Adrenal gland (tissue), 5 donors: ENCODE results near the gene C1orf105.

Experiments
- POLR2A ChIP-seq, 2 donors: fragments of 450-650 bp; IDR thresholded peaks; one replicate each; pipeline ENCODE4 v1.6.1; 2017; ENCODE audit warnings: antibody characterized with exemption in 2 of 2, mild to moderate bottlenecking in 2 of 2, moderate library complexity in 1 of 2
- TF ChIP-seq, protein P1 (sequence below), 6 experiments: fragments of 450-650 bp in 4 of 6; fragments of 200-600 bp in 2 of 6; sonication (generic) in 1 of 6; IDR thresholded peaks; 1 replicate in 5 of 6; 2 replicates in 1 of 6; pipeline versions ENCODE4 v1.5.1 to v1.8.0; 2016 to 2021; ENCODE audit warnings: antibody characterized with exemption in 6 of 6, mild to moderate bottlenecking in 2 of 6, moderate library complexity in 1 of 6
- donor health status: DM: no; HTN: no; CAD: no.

DNA sequence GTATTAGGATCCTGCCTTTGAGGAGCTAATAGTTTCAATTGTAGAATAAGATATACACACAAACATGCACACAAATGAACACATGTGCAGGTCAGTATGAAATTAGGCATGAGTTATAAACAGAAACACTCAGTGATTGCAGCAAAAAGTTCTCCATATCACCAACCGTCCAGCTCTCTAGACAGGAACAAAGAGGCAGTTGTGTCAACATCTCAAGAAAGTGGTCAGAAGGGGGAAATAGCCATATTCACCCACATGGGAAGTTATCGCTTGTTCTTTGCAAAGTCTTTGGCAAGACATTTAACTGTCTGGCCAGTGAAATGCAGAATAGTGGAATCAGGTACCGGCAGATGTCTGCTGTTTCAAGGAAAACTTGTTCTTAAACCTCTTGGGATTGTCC is 52.8 kb downstream of the C1orf105 start:
- no peak for TF ChIP-seq POLR2A (IDR thresholded peaks at IDR 0.05)
- TF ChIP-seq, protein P1, sequence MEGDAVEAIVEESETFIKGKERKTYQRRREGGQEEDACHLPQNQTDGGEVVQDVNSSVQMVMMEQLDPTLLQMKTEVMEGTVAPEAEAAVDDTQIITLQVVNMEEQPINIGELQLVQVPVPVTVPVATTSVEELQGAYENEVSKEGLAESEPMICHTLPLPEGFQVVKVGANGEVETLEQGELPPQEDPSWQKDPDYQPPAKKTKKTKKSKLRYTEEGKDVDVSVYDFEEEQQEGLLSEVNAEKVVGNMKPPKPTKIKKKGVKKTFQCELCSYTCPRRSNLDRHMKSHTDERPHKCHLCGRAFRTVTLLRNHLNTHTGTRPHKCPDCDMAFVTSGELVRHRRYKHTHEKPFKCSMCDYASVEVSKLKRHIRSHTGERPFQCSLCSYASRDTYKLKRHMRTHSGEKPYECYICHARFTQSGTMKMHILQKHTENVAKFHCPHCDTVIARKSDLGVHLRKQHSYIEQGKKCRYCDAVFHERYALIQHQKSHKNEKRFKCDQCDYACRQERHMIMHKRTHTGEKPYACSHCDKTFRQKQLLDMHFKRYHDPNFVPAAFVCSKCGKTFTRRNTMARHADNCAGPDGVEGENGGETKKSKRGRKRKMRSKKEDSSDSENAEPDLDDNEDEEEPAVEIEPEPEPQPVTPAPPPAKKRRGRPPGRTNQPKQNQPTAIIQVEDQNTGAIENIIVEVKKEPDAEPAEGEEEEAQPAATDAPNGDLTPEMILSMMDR (IDR thresholded peaks at IDR 0.05): no peak
